Activated naive CD8-positive, alpha-beta T cell treated with anti-CD3 and anti-CD28 coated beads, Interleukin-2, amount 50 U/mL, for 24 hours (primary cell): ENCODE results near the gene CKMT1B.
"Not testable (repeated sequence)": the region's sequence is repeated elsewhere in the genome, so short reads cannot be mapped to it uniquely, and the experiment has no call there.

Source experiments
- ATAC-seq: fragments of 150-1000 bp; cut with Tn5 transposase; one replicate; pipeline ENCODE4 v1.10.0; 2021
- DNase-seq: peaks from one replicate; pipeline ENCODE4 v3.0.0; 2021
- H3K27ac Mint-ChIP-seq: one replicate; pipeline ENCODE4 v1.8.0; 2021; ENCODE audit warnings: mild to moderate bottlenecking, mixed read lengths
- H3K27me3 Mint-ChIP-seq: one replicate; pipeline ENCODE4 v1.8.0; 2021; ENCODE audit warnings: mixed read lengths
- H3K36me3 Mint-ChIP-seq: one replicate; pipeline ENCODE4 v1.8.0; 2021; ENCODE audit warnings: low read depth, mixed read lengths
- H3K4me1 Mint-ChIP-seq: one replicate; pipeline ENCODE4 v1.8.0; 2021; ENCODE audit warnings: mixed read lengths
- H3K4me3 Mint-ChIP-seq: one replicate; pipeline ENCODE4 v1.8.0; 2021; ENCODE audit warnings: mild to moderate bottlenecking, moderate library complexity, mixed read lengths
- H3K9me3 Mint-ChIP-seq: one replicate; pipeline ENCODE4 v1.8.0; 2021; ENCODE audit warnings: mixed read lengths

The CKMT1B gene

DNA sequence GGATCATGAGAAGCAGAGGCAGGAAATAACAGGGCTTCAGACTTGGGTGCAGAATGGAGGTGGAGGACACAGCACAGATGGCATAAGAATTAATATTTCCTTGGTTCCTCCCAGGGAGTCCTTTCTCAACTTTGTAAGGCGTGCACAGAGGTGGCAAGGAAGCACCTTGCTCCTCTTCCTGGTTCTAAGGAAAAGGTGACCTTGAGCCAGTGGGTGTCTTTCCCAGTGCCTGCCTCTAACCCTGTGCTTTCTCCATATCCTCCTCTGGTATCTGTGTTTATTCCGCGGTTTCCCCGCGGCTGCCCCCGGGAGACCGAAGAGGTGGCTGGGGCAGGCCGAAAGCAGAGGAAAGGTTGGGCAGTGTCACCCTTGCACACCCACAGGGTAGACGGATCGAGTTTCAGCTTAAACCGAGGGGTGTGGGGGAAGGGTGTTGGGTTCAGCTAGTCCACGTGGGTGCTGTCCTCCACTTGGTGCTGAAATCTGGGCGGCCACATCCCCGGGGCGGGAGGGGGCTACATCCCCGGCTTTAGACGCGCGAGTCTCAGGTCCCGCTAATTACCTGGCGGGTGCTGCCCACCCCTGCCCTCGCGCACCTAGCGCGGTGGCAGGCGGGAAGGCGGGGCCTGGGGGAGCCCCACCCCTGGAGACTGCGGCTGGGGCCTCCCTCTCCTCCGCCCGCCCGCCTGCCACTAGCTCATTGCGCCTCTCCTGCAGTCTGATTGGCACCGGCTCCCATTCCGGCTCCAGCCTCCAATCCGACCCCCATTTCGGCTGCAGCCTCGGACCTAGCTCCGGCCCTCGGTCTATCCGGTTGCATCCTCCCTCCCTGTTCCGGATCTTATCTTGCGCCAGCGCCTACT is at the start of gene CKMT1B:
CKMT1B (plus strand) TSS at position 700 of the 863 bp plus-strand sequence. CDS start 192 bp downstream, outside the sequence.
- not testable (repeated sequence) for H3K9me3 Mint-ChIP-seq, DNase-seq
- peak; percentile 42 for ATAC-seq

DNA sequence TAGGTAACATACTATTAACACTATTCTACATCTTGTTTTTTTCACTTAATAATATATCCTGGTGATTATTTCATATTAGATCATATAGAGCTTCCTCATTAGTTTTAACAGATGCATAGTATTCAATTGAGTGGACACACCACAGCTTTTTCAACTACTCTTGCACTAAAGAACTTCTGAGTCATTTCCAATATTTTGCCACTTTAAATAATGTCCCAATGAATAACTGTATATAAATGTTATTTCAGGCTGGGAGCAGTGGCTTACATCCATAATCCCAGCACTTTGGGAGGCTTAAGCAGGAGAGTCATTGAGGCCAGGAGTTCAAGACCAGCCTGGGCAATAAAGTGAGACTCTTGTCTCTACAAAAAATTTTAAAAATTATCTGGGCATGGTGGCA is 49.6 kb upstream of the CKMT1B start:
- no peak overlapping the region for H3K27ac Mint-ChIP-seq
- H3K4me3 Mint-ChIP-seq, result no peak overlapping the region
- ATAC-seq (no peak), DNase-seq (no peak)
- peaks cover 11% of the 10 kb centered on the region for H3K36me3 Mint-ChIP-seq
- no peaks in the 10 kb centered on the region for H3K9me3 Mint-ChIP-seq
- H3K27me3 Mint-ChIP-seq, result no peaks in the 10 kb centered on the region
- peaks cover 4% of the 10 kb centered on the region for H3K4me1 Mint-ChIP-seq

More for the DNA sequence above, at the start of gene CKMT1B:
- H3K4me1 Mint-ChIP-seq, H3K36me3 Mint-ChIP-seq, H3K27ac Mint-ChIP-seq, H3K4me3 Mint-ChIP-seq: not testable (repeated sequence)
- H3K27me3 Mint-ChIP-seq, result peaks cover 11% of the 10 kb centered on the region

DNA sequence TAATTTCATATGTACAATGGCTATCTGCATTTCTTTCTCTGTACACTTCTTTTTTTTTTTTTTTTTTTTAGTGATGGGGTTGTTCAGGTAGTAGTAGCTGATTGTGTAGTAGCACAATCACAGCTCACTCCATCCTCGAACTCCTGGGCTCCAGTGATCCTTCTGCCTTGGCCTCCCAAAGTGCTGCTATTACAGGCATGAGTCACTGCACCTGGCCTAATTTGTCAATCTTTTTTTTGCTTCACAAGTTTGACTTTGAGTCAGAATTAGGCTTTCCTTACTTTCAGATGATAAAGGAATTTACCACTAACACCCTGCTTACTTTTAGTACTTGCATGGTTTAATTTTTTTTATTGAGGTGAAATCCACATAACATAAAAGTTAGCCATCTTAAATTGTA is 48.4 kb upstream of the CKMT1B start:
- ATAC-seq, result no peak
- Mint-ChIP-seq H3K4me1 (peaks cover 4% of the 10 kb centered on the region), H3K36me3 (peaks cover 11% of the 10 kb centered on the region), H3K4me3 (no peak overlapping the region), H3K27me3 (no peaks in the 10 kb centered on the region), H3K9me3 (no peaks in the 10 kb centered on the region), H3K27ac (no peak overlapping the region)
- no peak for DNase-seq

GRCh38 chr15:43547539-43547938 is 46.3 kb upstream of the CKMT1B start:
- H3K27me3 Mint-ChIP-seq, result no peaks in the 10 kb centered on the region
- no peak overlapping the region for H3K4me3 Mint-ChIP-seq
- ATAC-seq (no peak), DNase-seq (no peak)
- H3K9me3 Mint-ChIP-seq, result no peaks in the 10 kb centered on the region
- H3K4me1 Mint-ChIP-seq, result no peaks in the 10 kb centered on the region
- peaks cover 11% of the 10 kb centered on the region for H3K36me3 Mint-ChIP-seq
- no peak overlapping the region for H3K27ac Mint-ChIP-seq

DNA sequence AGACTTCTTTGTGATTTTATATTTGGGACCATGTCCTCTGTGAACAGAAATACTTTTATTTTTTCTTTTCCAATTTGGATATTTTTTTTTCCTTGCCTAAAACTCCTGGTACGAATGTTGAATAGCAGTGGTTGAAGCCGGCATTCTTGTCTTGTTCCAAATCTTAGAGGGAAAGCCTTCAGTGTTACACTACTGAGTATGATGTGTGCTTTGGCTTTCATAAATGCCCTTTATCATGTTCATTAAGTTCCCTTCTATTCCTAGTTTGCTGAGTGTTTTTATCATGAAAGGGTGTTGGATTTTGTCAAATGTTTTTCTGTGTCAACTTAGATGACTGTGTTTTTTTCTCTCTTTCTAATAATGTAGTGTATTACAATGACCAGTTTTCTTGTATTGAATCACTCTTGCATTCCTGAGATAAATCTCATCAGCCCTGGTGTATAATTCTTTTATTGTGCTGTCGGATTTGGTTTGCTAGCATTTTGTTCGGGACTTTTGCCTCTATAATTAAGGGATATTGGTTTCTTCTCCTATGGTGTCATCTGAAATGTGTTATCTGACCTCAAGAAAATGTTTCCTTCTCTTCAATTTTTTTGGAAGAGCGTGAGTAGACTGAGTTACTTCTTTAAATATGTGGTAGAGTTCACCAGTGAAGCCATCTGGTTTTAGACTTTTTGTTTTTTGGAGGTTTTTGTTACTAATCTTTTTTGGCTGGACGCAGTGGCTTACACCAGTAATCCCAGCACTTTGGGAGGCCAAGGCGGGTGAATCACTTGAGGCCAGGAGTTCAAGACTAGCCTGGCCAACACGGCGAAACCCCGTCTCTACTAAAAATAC is 43.1 kb upstream of the CKMT1B start:
- Mint-ChIP-seq H3K36me3 (peaks cover 13% of the 10 kb centered on the region), H3K4me1 (no peaks in the 10 kb centered on the region), H3K27ac (no peak overlapping the region), H3K4me3 (no peak overlapping the region), H3K27me3 (no peaks in the 10 kb centered on the region), H3K9me3 (no peaks in the 10 kb centered on the region)
- ATAC-seq (no peak), DNase-seq (no peak)

GRCh38 chr15:43552256-43552655 is 41.6 kb upstream of the CKMT1B start:
- H3K4me1 Mint-ChIP-seq, result no peaks in the 10 kb centered on the region
- ATAC-seq, result no peak
- no peak for DNase-seq
- no peak overlapping the region for H3K27ac Mint-ChIP-seq
- H3K36me3 Mint-ChIP-seq, result peaks cover 8% of the 10 kb centered on the region
- H3K9me3 Mint-ChIP-seq, result no peaks in the 10 kb centered on the region
- no peaks in the 10 kb centered on the region for H3K27me3 Mint-ChIP-seq
- no peak overlapping the region for H3K4me3 Mint-ChIP-seq

GRCh38 chr15:43552986-43553385 is 40.8 kb upstream of the CKMT1B start:
- no peaks in the 10 kb centered on the region for H3K27me3 Mint-ChIP-seq
- no peak overlapping the region for H3K4me3 Mint-ChIP-seq
- H3K9me3 Mint-ChIP-seq, result no peaks in the 10 kb centered on the region
- ATAC-seq, result no peak
- no peak overlapping the region for H3K27ac Mint-ChIP-seq
- H3K4me1 Mint-ChIP-seq, result no peaks in the 10 kb centered on the region
- peaks cover 7% of the 10 kb centered on the region for H3K36me3 Mint-ChIP-seq
- no peak for DNase-seq

DNA sequence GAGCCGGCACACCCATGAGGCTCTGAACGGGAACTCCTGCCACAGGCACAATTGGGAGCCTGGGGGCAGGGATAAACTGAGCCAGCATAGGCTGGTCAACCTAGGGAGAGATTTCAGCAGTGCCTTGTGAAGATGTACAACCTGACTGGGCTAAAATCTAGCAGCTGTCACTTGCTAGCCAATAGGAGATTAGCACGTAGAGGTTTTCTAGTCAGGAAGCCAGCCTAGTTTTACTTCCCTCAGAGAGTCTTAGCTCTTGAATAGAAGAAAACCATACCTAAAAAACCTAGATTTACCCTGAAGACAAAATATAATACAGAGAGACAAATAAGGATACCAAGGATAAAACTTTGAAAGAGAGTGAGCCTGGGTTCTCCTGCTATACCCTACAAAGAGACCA is 31.1 kb upstream of the CKMT1B start:
- not testable (repeated sequence) for DNase-seq, H3K36me3 Mint-ChIP-seq, H3K9me3 Mint-ChIP-seq, H3K27me3 Mint-ChIP-seq, H3K4me3 Mint-ChIP-seq, H3K4me1 Mint-ChIP-seq, ATAC-seq, H3K27ac Mint-ChIP-seq

GRCh38 chr15:43563793-43564192 is 30.0 kb upstream of the CKMT1B start:
- not testable (repeated sequence) for H3K4me1 Mint-ChIP-seq, H3K27me3 Mint-ChIP-seq, H3K9me3 Mint-ChIP-seq, H3K4me3 Mint-ChIP-seq, H3K27ac Mint-ChIP-seq, ATAC-seq, H3K36me3 Mint-ChIP-seq, DNase-seq

- H3K9me3 Mint-ChIP-seq, DNase-seq, H3K27me3 Mint-ChIP-seq, H3K36me3 Mint-ChIP-seq, H3K27ac Mint-ChIP-seq, H3K4me1 Mint-ChIP-seq, H3K4me3 Mint-ChIP-seq, ATAC-seq: not testable (repeated sequence)
Measured at GRCh38 chr15:43566615-43567014, 27.2 kb upstream of the CKMT1B start.

- H3K4me3 Mint-ChIP-seq, DNase-seq, H3K36me3 Mint-ChIP-seq, ATAC-seq, H3K4me1 Mint-ChIP-seq, H3K27ac Mint-ChIP-seq, H3K27me3 Mint-ChIP-seq, H3K9me3 Mint-ChIP-seq: not testable (repeated sequence)
Measured at GRCh38 chr15:43574607-43575006, 19.2 kb upstream of the CKMT1B start.

DNA sequence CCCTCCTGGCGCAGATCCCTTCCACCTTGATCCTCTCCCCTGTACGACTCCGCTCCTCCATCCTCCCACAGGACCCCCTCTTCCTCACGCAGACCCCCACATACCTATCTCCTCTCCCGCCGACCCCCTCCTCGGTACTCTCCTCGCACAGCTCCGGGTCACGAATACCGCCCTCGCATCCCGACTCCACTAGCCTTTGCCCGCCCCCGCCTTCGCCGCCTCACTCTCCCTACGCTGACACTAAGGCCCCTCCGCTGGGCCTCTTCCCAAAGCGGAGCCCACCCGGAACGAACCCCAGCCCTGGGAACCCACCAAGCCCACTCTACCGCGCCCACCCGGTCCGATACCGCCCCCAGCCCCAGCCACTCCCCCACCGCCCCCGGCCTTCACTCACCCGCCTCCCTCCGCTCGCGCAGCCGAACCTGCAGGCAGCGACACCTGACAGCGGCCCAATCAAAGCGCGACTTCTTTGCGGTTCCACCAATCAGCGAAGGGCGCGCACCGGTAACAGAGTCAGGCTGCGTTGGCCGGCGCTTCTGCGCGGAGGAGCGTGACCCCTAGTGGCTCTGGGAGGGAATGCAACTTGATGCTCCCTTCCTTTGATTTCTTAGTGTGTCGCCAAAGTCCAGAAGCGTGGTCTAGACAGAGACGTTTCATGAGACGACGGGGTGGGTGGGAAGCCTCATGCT is 3.9 kb upstream of the CKMT1B start, which contains the start of gene PPIP5K1:
PPIP5K1 (minus strand) TSS at position 431 of the 689 bp plus-strand sequence. CDS start 5,704 bp downstream, outside the sequence.
- ATAC-seq, result peak; percentile 96
- not testable (repeated sequence) for H3K4me1 Mint-ChIP-seq, H3K27me3 Mint-ChIP-seq, H3K4me3 Mint-ChIP-seq, DNase-seq, H3K9me3 Mint-ChIP-seq, H3K36me3 Mint-ChIP-seq, H3K27ac Mint-ChIP-seq

- ATAC-seq, result not testable (repeated sequence)
Measured at GRCh38 chr15:43592841-43593240, 986 bp upstream of the CKMT1B start.

GRCh38 chr15:43599131-43599530 is 5.3 kb downstream of the CKMT1B start:
- H3K9me3 Mint-ChIP-seq, DNase-seq, H3K4me1 Mint-ChIP-seq, H3K4me3 Mint-ChIP-seq, ATAC-seq, H3K27ac Mint-ChIP-seq, H3K36me3 Mint-ChIP-seq: not testable (repeated sequence)
- peaks cover 25% of the 10 kb centered on the region for H3K27me3 Mint-ChIP-seq

More at GRCh38 chr15:43592841-43593240, 986 bp upstream of the CKMT1B start:
- not testable (repeated sequence) for H3K27me3 Mint-ChIP-seq, DNase-seq, H3K4me3 Mint-ChIP-seq, H3K9me3 Mint-ChIP-seq, H3K27ac Mint-ChIP-seq, H3K4me1 Mint-ChIP-seq, H3K36me3 Mint-ChIP-seq
